ENCODE measurements around the gene FRRS1L. TPM values are rescaled to one million over a fixed set of nuclear protein-coding genes. Genes with fewer than 3 reads are reported as not detected.
A peak's percentile ranks its signal among the peaks of the same experiment; 100 is the strongest.
"Not testable (repeated sequence)": the region's sequence is repeated elsewhere in the genome, so short reads cannot be mapped to it uniquely, and the experiment has no call there.

Gene FRRS1L
- total and polyA plus RNA-seq, 10 donors, result under 0.01 to 0.03 TPM; not detected in 8

GRCh38 chr9:109129470-109130197 lies 37.4 kb downstream of the FRRS1L start:
- Histone ChIP-seq H3K36me3 (no peaks in the 10 kb centered on the region), H3K4me1 (peaks cover 0 to 11% (median 6%) of the 10 kb centered on the region in 6 donors), H3K9me3 (no peaks in the 10 kb centered on the region), H3K4me3 (no peak overlapping the region), H3K27me3 (replicated peaks in 1 of 7) (no peaks in the 10 kb centered on the region), H3K27ac (no peak overlapping the region)
- intact Hi-C loops (cut with DNase I; ENCODE audit: low total_unique reads), result no loop called here
- TF ChIP-seq POLR2A (IDR thresholded peaks at IDR 0.05), result no peak
- TF ChIP-seq POLR2AphosphoS5 (IDR thresholded peaks at IDR 0.05), result no peak
- 85 to 90% (median 90%) methylated on average over 6 of the region's 6 CpGs for WGBS, 5 donors
- DNase-seq, result no peak

- DNase-seq; H3K27me3 ChIP-seq (replicated peaks in 1 of 7); H3K27ac ChIP-seq; H3K4me3 ChIP-seq; intact Hi-C loops (cut with DNase I; ENCODE audit: low total_unique reads); H3K36me3 ChIP-seq; H3K9me3 ChIP-seq; H3K4me1 ChIP-seq: not testable (repeated sequence)
- WGBS, 5 donors, result 79 to 91% (median 83%) methylated on average over 4 of the region's 4 CpGs
These were observed 40.4 kb downstream of the FRRS1L start for GRCh38 chr9:109126671-109127070.

- Histone ChIP-seq H3K27ac (no peak overlapping the region), H3K36me3 (no peaks in the 10 kb centered on the region), H3K4me3 (no peak overlapping the region), H3K9me3 (no peaks in the 10 kb centered on the region), H3K27me3 (replicated peaks in 1 of 7) (no peaks in the 10 kb centered on the region), H3K4me1 (peaks cover 0 to 11% (median 7%) of the 10 kb centered on the region in 6 donors)
- TF ChIP-seq POLR2A (IDR thresholded peaks at IDR 0.05) (no peak), POLR2AphosphoS5 (IDR thresholded peaks at IDR 0.05) (no peak), CTCF (IDR thresholded peaks at IDR 0.05 in 8 of 11, conservative IDR thresholded peaks at IDR 0.05 in 3 of 11) (no peak)
- no peak for DNase-seq
- 81 to 89% (median 85%) methylated on average over 2 of the region's 2 CpGs for WGBS, 5 donors
- intact Hi-C loops (cut with DNase I; ENCODE audit: low total_unique reads), result no loop called here
These were observed 42.9 kb downstream of the FRRS1L start for GRCh38 chr9:109124121-109124520.

- H3K9me3 ChIP-seq, result no peaks in the 10 kb centered on the region
- intact Hi-C loops (cut with DNase I; ENCODE audit: low total_unique reads), result no loop called here
- H3K36me3 ChIP-seq, result no peaks in the 10 kb centered on the region
- 57 to 80% (median 72%) methylated on average over 12 of the region's 12 CpGs for WGBS, 5 donors
- DNase-seq, result no peak
- H3K4me3 ChIP-seq, result no peak overlapping the region
- H3K4me1 ChIP-seq, result peaks cover 7 to 23% (median 18%) of the 10 kb centered on the region in 6 donors
- TF ChIP-seq POLR2AphosphoS5 (IDR thresholded peaks at IDR 0.05) (no peak), CTCF (IDR thresholded peaks at IDR 0.05 in 8 of 11, conservative IDR thresholded peaks at IDR 0.05 in 3 of 11) (no peak)
- H3K27me3 ChIP-seq (replicated peaks in 1 of 7), result no peaks in the 10 kb centered on the region
- H3K27ac ChIP-seq, result peak overlapping the region in 1 of 8 donors; percentile 51
These were observed 44.1 kb downstream of the FRRS1L start for GRCh38 chr9:109122726-109123621.

- H3K36me3 ChIP-seq, result no peaks in the 10 kb centered on the region
- intact Hi-C loops (cut with DNase I; ENCODE audit: low total_unique reads), result no loop called here
- no peak overlapping the region for H3K27ac ChIP-seq
- H3K4me1 ChIP-seq, result peaks cover 19 to 39% (median 35%) of the 10 kb centered on the region in 6 donors
- H3K9me3 ChIP-seq, result no peaks in the 10 kb centered on the region
- WGBS, 5 donors, result 86 to 91% (median 89%) methylated on average over 11 of the region's 11 CpGs
- TF ChIP-seq POLR2AphosphoS5 (IDR thresholded peaks at IDR 0.05) (no peak), CTCF (IDR thresholded peaks at IDR 0.05 in 8 of 11, conservative IDR thresholded peaks at IDR 0.05 in 3 of 11) (no peak), POLR2A (IDR thresholded peaks at IDR 0.05) (no peak)
- H3K4me3 ChIP-seq, result no peak overlapping the region
- DNase-seq, result no peak
- no peaks in the 10 kb centered on the region for H3K27me3 ChIP-seq (replicated peaks in 1 of 7)
These were observed 45.7 kb downstream of the FRRS1L start for GRCh38 chr9:109121232-109121796.

All from spleen (tissue), 11 donors.